Measurements from ENCODE around the gene THAP7. TPM values are rescaled to one million over a fixed set of nuclear protein-coding genes. Genes with fewer than 3 reads are reported as not detected.

The THAP7 gene
- total RNA-seq, 1 experiment from 2014 or later = 55.0 TPM

GRCh38 chr22:21032037-21032867 lies 30.3 kb upstream of the THAP7 start, which contains the start of gene SLC7A4:
TSS of gene SLC7A4 (minus strand) at chr22:21032561. CDS start at chr22:21031812, 749 bp downstream.
- in situ Hi-C loops (cut with HindIII; ENCODE audit: low pct_unique_long_range_greater_than_20kb, low sequenced_read_pairs) = no loop called here
- DNase-seq (ENCODE audit: low read depth) = no peak

DNA sequence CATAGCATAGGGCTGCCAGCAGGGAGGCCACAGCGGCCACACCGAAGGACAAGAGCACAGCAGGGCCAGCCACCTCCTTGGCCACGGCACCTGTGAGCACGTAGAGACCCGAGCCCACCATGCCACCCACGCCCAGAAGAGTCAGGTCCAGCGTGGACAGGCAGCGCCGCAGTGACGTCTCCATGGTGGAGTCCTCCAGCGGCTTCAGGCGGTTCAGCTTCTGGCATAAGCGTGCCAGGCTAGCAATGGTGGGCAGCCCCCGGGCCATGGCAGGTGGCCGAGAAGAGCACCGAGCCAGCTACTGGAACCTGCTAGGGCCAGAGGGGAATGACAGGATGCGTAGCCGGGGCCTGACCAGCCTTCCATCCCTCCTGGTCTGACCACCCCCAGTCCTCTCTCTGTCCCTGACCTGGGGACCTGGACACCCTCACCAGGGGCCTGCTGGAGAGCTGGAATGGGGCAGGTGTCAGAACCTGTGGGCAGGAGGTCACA lies 29.7 kb upstream of the THAP7 start:
- in situ Hi-C loops (cut with HindIII; ENCODE audit: low pct_unique_long_range_greater_than_20kb, low sequenced_read_pairs) = no loop called here
- DNase-seq (ENCODE audit: low read depth) = no peak

GRCh38 chr22:21030621-21031544 lies 29.0 kb upstream of the THAP7 start:
- DNase-seq (ENCODE audit: low read depth) = no peak
- in situ Hi-C loops (cut with HindIII; ENCODE audit: low pct_unique_long_range_greater_than_20kb, low sequenced_read_pairs) = no loop called here

DNA sequence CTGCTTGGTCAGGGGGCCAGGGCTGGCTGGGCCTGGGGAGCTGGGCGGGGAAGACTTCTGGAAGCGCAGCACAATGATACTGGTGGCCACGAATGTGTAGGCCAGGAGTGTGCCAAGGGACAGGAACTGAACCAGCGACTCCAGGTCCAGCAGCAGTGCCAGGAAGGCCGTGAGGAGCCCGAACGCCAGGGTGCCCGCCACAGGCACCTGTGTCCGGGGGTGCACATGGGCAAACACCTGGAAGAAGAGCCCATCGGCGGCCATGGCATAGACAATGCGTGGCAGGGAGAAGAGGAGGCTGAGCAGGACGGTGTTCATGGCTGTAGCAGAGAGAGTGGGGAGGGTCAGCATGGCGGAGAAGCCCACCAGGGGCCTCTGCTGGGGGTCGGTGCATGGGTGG lies 28.1 kb upstream of the THAP7 start:
- no peak for DNase-seq (ENCODE audit: low read depth)
- in situ Hi-C loops (cut with HindIII; ENCODE audit: low pct_unique_long_range_greater_than_20kb, low sequenced_read_pairs) = no loop called here

DNA sequence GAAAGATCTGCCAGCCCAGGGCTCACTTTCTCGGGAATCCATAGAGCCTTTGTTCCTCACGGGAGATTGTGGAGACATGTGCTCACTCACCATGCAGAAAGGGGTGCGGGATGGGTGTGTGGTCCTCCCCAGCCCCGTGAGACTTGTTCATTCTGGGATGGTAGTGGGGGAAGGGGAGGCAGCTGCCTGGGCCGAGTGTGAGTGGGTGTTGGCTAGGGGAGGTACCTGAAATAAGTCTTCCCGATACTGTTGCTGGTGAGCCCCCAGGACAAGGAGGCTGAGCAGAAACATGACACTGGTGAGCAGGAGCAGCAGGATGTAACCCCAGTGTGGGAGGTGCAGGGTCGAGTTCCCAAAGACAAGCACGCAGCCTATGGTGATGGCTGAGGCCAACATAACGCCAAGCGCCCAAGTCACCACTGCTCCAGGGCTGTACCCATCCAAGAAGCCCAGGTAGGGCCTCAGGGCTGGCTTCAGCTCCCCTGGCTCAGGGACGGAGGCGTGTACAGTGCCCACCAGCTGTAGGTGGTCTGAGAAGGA lies 27.6 kb upstream of the THAP7 start:
- in situ Hi-C loops (cut with HindIII; ENCODE audit: low pct_unique_long_range_greater_than_20kb, low sequenced_read_pairs) = no loop called here
- no peak for DNase-seq (ENCODE audit: low read depth)

DNA sequence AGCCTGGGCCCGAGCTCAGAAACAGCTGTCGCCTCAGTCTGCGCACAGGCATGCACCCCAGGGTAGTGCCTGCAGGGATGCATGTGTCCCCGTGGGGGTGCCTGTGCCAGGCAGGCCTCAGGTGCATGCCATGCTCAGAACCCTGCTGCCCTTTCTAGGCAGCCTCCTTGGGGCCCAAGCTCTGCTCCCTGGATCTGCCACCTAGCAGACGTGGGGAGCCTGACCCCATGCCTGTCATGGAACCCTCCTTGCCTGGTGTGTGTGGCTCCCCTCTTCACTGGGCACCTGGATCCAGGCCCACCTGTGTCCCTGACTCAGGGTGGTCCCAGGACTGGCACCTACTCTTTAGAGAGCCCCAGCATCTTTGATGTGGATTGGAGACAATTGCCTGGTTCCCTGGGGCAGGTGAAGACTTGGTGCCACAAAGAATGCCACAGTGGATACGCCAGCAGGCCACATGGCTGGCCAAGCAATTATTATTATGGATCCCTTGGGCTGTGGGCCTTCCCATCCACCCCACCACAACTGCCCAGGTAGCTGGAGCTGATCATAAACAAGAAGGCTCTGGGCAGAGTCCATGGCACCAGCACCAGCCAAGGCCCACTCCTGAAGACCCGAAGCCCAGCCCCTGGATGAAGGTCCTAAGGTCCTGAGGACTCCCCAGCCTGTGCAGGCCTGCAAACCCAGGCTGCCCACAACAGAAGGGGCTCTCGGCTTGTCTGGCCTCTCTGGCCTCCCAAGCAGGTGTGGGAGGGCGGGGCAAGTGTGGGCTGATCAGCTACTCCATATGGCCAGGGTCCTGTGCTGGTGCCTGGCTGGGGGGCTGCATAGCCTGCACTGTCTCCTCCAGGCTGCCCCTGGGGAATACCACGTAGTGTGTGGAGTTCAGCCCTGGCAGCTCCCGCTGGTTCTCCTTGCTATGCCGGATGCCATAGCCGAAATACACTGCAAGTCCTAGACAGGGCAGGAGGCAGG lies 26.6 kb upstream of the THAP7 start:
- no peak for DNase-seq (ENCODE audit: low read depth)
- in situ Hi-C loops (cut with HindIII; ENCODE audit: low pct_unique_long_range_greater_than_20kb, low sequenced_read_pairs) = no loop called here

- DNase-seq (ENCODE audit: low read depth) = no peak
- in situ Hi-C loops (cut with HindIII; ENCODE audit: low pct_unique_long_range_greater_than_20kb, low sequenced_read_pairs) = no loop called here
These were observed 25.1 kb upstream of the THAP7 start for GRCh38 chr22:21026783-21027692.

- in situ Hi-C loops (cut with HindIII; ENCODE audit: low pct_unique_long_range_greater_than_20kb, low sequenced_read_pairs) = no loop called here
These were observed 24.1 kb upstream of the THAP7 start for GRCh38 chr22:21025763-21026755.

GRCh38 chr22:21025266-21025665 lies 23.3 kb upstream of the THAP7 start:
- DNase-seq (ENCODE audit: low read depth) = no peak
- in situ Hi-C loops (cut with HindIII; ENCODE audit: low pct_unique_long_range_greater_than_20kb, low sequenced_read_pairs) = no loop called here

More at GRCh38 chr22:21025763-21026755, 24.1 kb upstream of the THAP7 start:
- no peak for DNase-seq (ENCODE audit: low read depth)

GRCh38 chr22:21022955-21023614 lies 21.2 kb upstream of the THAP7 start:
- in situ Hi-C loops (cut with HindIII; ENCODE audit: low pct_unique_long_range_greater_than_20kb, low sequenced_read_pairs) = no loop called here

DNA sequence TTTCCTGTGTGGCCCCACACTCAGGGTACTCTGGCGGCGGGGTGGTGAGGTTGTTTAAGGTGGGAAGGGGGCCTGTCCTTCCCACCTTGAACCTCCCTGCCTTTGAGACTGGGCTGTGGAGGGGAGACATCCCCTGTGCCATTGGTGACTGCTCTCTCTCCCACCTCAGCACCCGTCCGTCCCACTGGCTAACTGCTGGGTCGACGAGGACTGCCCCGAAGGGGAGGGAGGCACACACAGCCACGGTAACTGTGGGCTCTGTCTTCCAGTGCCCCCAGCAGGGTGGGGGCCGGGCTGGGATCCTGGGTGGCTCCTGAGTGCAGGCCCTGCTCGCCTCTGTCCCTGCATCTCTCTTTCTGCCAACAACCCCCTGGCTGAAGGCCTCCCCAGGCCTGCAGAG lies 20.6 kb upstream of the THAP7 start:
- in situ Hi-C loops (cut with HindIII; ENCODE audit: low pct_unique_long_range_greater_than_20kb, low sequenced_read_pairs) = no loop called here
- no peak for DNase-seq (ENCODE audit: low read depth)

More at GRCh38 chr22:21022955-21023614, 21.2 kb upstream of the THAP7 start:
- no peak for DNase-seq (ENCODE audit: low read depth)

GRCh38 chr22:21020802-21021429 lies 19.0 kb upstream of the THAP7 start:
- DNase-seq (ENCODE audit: low read depth) = no peak
- in situ Hi-C loops (cut with HindIII; ENCODE audit: low pct_unique_long_range_greater_than_20kb, low sequenced_read_pairs) = no loop called here

DNA sequence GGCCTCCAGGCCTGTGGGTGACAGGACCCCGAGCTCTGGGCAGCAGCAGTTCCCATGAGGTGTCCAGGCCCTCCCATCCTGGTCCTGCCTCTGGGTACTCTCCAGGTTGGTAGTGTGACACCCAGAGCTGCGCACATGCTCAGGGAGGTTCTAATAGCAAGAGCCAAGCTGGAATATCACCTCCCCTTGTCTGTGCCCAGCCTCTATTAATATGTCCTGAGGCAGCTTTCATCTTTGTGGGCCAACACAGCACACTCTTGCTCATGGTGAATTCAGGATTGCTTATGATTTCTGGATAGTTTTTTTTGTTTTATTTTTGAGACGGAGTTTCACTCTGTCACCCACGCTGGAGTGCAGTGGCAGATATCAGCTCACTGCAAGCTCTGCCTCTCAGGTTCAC lies 16.4 kb upstream of the THAP7 start:
- no peak for DNase-seq (ENCODE audit: low read depth)
- in situ Hi-C loops (cut with HindIII; ENCODE audit: low pct_unique_long_range_greater_than_20kb, low sequenced_read_pairs) = no loop called here

DNA sequence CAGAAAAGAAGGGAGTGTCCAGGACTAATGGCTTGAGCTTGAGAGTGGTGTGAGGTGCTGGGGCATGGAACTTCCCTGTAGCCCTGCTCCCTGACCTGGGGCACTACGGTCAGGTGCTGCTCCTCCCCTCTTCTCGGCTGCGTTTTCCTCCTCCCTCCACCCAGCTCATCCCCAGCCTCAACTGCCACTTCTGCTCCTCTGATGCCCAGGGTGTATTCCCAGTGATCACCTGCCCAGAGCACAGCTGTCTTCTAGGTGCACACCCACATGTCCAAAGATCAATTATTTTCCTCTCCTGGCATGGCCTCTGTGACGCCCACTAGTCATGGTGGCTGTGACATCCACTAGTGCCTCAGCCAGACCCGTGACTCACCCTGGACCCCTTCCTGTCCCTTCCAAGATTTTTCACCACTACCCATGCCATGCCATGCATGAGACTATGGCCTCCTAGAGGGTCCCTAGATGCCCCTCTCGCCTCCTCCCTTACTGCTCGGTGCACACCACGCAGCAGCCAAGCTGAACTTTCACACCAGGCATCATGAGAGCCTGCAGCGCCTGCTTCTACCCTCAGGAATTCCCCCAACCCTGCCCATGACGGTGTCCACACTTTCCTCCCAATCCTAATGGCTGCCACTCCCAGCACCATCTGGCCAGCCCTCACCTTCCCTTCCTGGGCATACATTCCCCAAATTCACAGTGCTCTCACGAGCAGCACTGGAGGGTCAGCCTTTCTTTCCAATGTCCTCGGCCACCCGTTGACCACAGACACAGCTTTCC lies 14.9 kb upstream of the THAP7 start:
- in situ Hi-C loops (cut with HindIII; ENCODE audit: low pct_unique_long_range_greater_than_20kb, low sequenced_read_pairs) = no loop called here

More for the DNA sequence above, 14.9 kb upstream of the THAP7 start:
- DNase-seq (ENCODE audit: low read depth) = no peak
